Fibroblast of lung (primary cell): ENCODE data around the gene RIN3. TPM values are rescaled to one million over a fixed set of nuclear protein-coding genes. Genes with fewer than 3 reads are reported as not detected.

Experiments used
- DNase-seq, 2 donors: peaks; one replicate each; pipeline versions ENCODE4 v3.0.0 to v3.0.0-alpha.2; 2010; ENCODE audit warnings: low read depth in 2 of 2
- H2AFZ ChIP-seq: 2 replicates; pipeline ENCODE4 v1.5.1; 2012; ENCODE audit warnings: low read length, control low read depth, inconsistent platforms
- H3K27ac ChIP-seq: 2 replicates; pipeline ENCODE4 v1.5.1; 2011; ENCODE audit warnings: low read length, control low read depth; ENCODE audit not compliant: insufficient read depth
- H3K27me3 ChIP-seq: 2 replicates; pipeline ENCODE4 v1.5.1; 2011; ENCODE audit warnings: mild to moderate bottlenecking, low read length; ENCODE audit not compliant: control insufficient read depth, insufficient read depth
- H3K36me3 ChIP-seq: 2 replicates; pipeline ENCODE4 v1.5.1; 2011; ENCODE audit warnings: low read length; ENCODE audit not compliant: control insufficient read depth, insufficient read depth
- H3K4me1 ChIP-seq: 2 replicates; pipeline ENCODE4 v1.5.1; 2011; ENCODE audit warnings: low read length; ENCODE audit not compliant: control insufficient read depth, insufficient read depth; ENCODE audit errors: extremely low read depth
- H3K4me2 ChIP-seq: 2 replicates; pipeline ENCODE4 v1.5.1; 2011; ENCODE audit warnings: low read length, control low read depth; ENCODE audit not compliant: insufficient read depth; ENCODE audit errors: extremely low read depth
- H3K4me3 ChIP-seq, 4 experiments: fragments of 200-600 bp in 1 of 4; sonication (generic) in 1 of 4; replicated peaks in 1 of 4; 2 replicates each; pipeline ENCODE4 v1.5.1; 2011 to 2016; ENCODE audit warnings: low read length in 4 of 4, low read depth in 3 of 4, mild to moderate bottlenecking in 3 of 4, control low read depth in 2 of 4, inconsistent platforms in 1 of 4, mixed read lengths in 1 of 4; ENCODE audit not compliant: insufficient read depth in 1 of 4; ENCODE audit errors: control extremely low read depth in 1 of 4
- H3K79me2 ChIP-seq: 2 replicates; pipeline ENCODE4 v1.5.1; 2012; ENCODE audit warnings: mild to moderate bottlenecking, low read length, inconsistent platforms; ENCODE audit not compliant: control insufficient read depth, insufficient read depth
- H3K9ac ChIP-seq: 2 replicates; pipeline ENCODE4 v1.5.1; 2011; ENCODE audit warnings: mild to moderate bottlenecking, low read length, control low read depth; ENCODE audit not compliant: insufficient read depth
- H3K9me3 ChIP-seq: 2 replicates; pipeline ENCODE4 v1.5.1; 2012; ENCODE audit warnings: low read depth, low read length; ENCODE audit not compliant: control insufficient read depth, insufficient read depth
- H4K20me1 ChIP-seq: 2 replicates; pipeline ENCODE4 v1.5.1; 2011; ENCODE audit warnings: low read length; ENCODE audit not compliant: control insufficient read depth, insufficient read depth; ENCODE audit errors: extremely low read depth
- EZH2 ChIP-seq: IDR thresholded peaks from 2 replicates; pipeline ENCODE4 v1.5.1; 2012; ENCODE audit warnings: low read length, control low read depth, mild to moderate bottlenecking; ENCODE audit errors: missing control alignments
- polyA plus RNA-seq, 2 donors: library from polyadenylated mRNA; depleted of rRNA in 1 of 2; stranded (reverse) in 1 of 2; unstranded in 1 of 2; fragments of >200 nt; gene quantifications; 2 replicates each; pipeline ENCODE4 v1.2.1, GENCODE V29; 2011 to 2012; ENCODE audit warnings: missing spikeins in 1 of 2
- total RNA-seq: library from RNA; depleted of rRNA; stranded (reverse); fragments of >200 nt; gene quantifications from 2 replicates; pipeline ENCODE4 v1.2.1, GENCODE V29; 2014
- TF ChIP-seq, protein P1 (sequence below), 2 donors: IDR thresholded peaks in 1 of 2; conservative IDR thresholded peaks in 1 of 2; 1 replicate in 1 of 2; 2 replicates in 1 of 2; pipeline ENCODE4 v1.5.1; 2011 to 2012; ENCODE audit warnings: low read length in 2 of 2, control low read depth in 1 of 2, inconsistent platforms in 1 of 2, low read depth in 1 of 2, mild to moderate bottlenecking in 1 of 2

Gene RIN3
- total and polyA plus RNA-seq, 2 donors (not counting 1 experiment from before 2014, with no cell fraction given) = 8.9 to 9.2 TPM

DNA sequence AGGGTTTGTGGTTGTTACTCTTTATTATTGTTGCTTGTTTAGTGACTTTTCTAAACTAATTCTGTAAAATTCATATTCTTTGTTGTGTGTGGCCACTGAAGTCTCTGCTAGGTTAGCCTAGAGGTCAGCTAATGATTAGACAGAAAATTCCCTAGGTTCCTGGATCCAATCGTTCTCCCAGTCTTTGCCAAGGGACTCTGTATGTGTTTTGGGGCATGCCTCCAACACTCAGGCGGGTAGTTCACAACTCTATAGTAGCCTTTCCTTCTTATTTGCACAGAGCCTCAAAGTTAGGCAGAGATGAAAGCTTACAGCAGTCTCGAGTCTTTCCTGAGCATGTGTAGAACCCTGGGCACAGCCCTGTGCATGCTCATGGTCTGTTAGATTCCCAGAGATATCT is 32.7 kb upstream of the RIN3 start:
- DNase-seq = no peak
- Histone ChIP-seq H3K9ac (no peak overlapping the region), H3K27ac (no peak overlapping the region), H2AFZ (no peak overlapping the region), H3K79me2 (no peaks in the 10 kb centered on the region), H3K4me3 (no peak overlapping the region), H3K9me3 (no peaks in the 10 kb centered on the region), H3K36me3 (no peaks in the 10 kb centered on the region), H3K27me3 (peaks cover 3% of the 10 kb centered on the region), H3K4me1 (no peaks in the 10 kb centered on the region), H4K20me1 (no peaks in the 10 kb centered on the region), H3K4me2 (no peak overlapping the region)
- no peak for TF ChIP-seq EZH2
- TF ChIP-seq, protein P1, sequence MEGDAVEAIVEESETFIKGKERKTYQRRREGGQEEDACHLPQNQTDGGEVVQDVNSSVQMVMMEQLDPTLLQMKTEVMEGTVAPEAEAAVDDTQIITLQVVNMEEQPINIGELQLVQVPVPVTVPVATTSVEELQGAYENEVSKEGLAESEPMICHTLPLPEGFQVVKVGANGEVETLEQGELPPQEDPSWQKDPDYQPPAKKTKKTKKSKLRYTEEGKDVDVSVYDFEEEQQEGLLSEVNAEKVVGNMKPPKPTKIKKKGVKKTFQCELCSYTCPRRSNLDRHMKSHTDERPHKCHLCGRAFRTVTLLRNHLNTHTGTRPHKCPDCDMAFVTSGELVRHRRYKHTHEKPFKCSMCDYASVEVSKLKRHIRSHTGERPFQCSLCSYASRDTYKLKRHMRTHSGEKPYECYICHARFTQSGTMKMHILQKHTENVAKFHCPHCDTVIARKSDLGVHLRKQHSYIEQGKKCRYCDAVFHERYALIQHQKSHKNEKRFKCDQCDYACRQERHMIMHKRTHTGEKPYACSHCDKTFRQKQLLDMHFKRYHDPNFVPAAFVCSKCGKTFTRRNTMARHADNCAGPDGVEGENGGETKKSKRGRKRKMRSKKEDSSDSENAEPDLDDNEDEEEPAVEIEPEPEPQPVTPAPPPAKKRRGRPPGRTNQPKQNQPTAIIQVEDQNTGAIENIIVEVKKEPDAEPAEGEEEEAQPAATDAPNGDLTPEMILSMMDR (conservative IDR thresholded peaks at IDR 0.05 in 1 of 2, IDR thresholded peaks at IDR 0.05 in 1 of 2; ENCODE audit: low read depth in 1 of 2, low read length in 2 of 2) = no peak

GRCh38 chr14:92481386-92481785 is 32.2 kb upstream of the RIN3 start:
- Histone ChIP-seq H3K79me2 (no peaks in the 10 kb centered on the region), H3K36me3 (no peaks in the 10 kb centered on the region), H3K27ac (no peak overlapping the region), H3K4me2 (no peak overlapping the region), H3K4me3 (no peak overlapping the region), H4K20me1 (no peaks in the 10 kb centered on the region), H3K27me3 (peaks cover 3% of the 10 kb centered on the region), H3K4me1 (no peaks in the 10 kb centered on the region), H3K9me3 (no peaks in the 10 kb centered on the region), H2AFZ (no peak overlapping the region), H3K9ac (no peak overlapping the region)
- peak; percentile 62 for DNase-seq
- TF ChIP-seq EZH2 = no peak
- TF ChIP-seq, protein P1 (conservative IDR thresholded peaks at IDR 0.05 in 1 of 2, IDR thresholded peaks at IDR 0.05 in 1 of 2; ENCODE audit: low read depth in 1 of 2, low read length in 2 of 2) = peak; percentile 35 to 44

DNA sequence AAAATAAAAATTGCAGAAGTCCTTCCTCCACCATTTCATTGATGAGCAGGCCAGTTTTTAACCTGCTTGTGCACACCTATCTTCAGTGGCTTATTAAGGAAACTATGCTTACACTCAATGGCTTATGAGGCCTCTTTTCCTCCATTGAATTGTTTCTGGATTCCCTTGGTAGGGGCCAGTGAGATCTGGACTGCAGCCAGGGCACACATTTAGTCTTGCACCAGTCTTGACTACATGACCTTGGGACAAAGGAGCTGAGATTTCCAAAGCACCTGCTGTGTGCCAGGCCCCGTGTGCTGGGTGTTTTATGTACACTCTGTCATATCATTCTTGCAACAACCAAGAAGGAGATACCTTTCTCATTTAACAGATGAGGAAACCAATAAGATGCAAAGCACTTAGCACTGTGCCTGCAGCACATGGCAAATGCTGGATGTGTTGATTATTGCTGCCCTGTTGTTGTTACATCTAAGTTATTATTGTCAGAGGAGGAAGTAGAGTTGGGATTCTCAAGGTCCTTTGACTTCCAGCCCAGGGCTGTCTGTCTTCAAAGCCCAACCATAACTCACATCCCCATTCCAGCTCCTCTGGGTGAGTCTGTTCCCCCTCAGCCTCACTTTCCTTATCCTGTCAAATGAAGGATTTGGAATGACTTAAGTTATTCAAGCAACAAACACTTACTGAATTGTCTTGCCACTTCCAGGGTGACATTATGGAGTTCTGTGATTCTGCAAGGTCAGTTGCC is 31.6 kb upstream of the RIN3 start:
- no peak overlapping the region for H3K4me3 ChIP-seq
- H4K20me1 ChIP-seq = no peaks in the 10 kb centered on the region
- no peak for DNase-seq
- H3K9me3 ChIP-seq = no peaks in the 10 kb centered on the region
- peaks cover 3% of the 10 kb centered on the region for H3K4me1 ChIP-seq
- no peak overlapping the region for H2AFZ ChIP-seq
- H3K9ac ChIP-seq = no peak overlapping the region
- H3K36me3 ChIP-seq = no peaks in the 10 kb centered on the region
- no peak overlapping the region for H3K4me2 ChIP-seq
- TF ChIP-seq EZH2 = no peak
- TF ChIP-seq, protein P1 (conservative IDR thresholded peaks at IDR 0.05 in 1 of 2, IDR thresholded peaks at IDR 0.05 in 1 of 2; ENCODE audit: low read depth in 1 of 2, low read length in 2 of 2) = no peak
- no peak overlapping the region for H3K27ac ChIP-seq
- H3K27me3 ChIP-seq = peaks cover 3% of the 10 kb centered on the region
- H3K79me2 ChIP-seq = no peaks in the 10 kb centered on the region
